Measurements from ENCODE around the gene SGMS1. TPM values are rescaled to one million over a fixed set of nuclear protein-coding genes. Genes with fewer than 3 reads are reported as not detected.

SGMS1 gene
- total and polyA plus RNA-seq, 11 donors: 6.9 to 40.6 (median 19.6) TPM

- no peaks in the 10 kb centered on the region for H3K9me3 ChIP-seq
- WGBS, 4 donors: 1 to 5% (median 3%) methylated on average over 3 of the region's 3 CpGs
- H3K36me3 ChIP-seq: no peaks in the 10 kb centered on the region
- H3K4me1 ChIP-seq: peaks cover 0 to 18% (median 2%) of the 10 kb centered on the region in 12 donors
- ATAC-seq: peak in 3 of 4 donors; percentile 29 to 55 (median 37)
- TF ChIP-seq POLR2A (IDR thresholded peaks at IDR 0.05) (no peak), CTCF (IDR thresholded peaks at IDR 0.05) (peak in 11 of 12 donors; percentile 34 to 71 (median 61))
- intact Hi-C loops (cut with DNase I): loop anchor here in 1 of 10 donors (5.0 kb wide), 1 partner anchor 361 kb away; no protein-coding TSS in a partner anchor
- no peak overlapping the region for H3K4me3 ChIP-seq
- H3K27me3 ChIP-seq: no peaks in the 10 kb centered on the region
- H3K27ac ChIP-seq: no peak overlapping the region
- no peak for DNase-seq
These were observed 29.4 kb upstream of the SGMS1 start for GRCh38 chr10:50653142-50653541.

- Histone ChIP-seq H3K36me3 (no peaks in the 10 kb centered on the region), H3K4me3 (no peak overlapping the region), H3K4me1 (peaks cover 0 to 18% (median 2%) of the 10 kb centered on the region in 12 donors), H3K27me3 (no peaks in the 10 kb centered on the region), H3K9me3 (no peaks in the 10 kb centered on the region), H3K27ac (no peak overlapping the region)
- DNase-seq (no peak), ATAC-seq (no peak)
- TF ChIP-seq POLR2A (IDR thresholded peaks at IDR 0.05): no peak
- no peak for TF ChIP-seq CTCF (IDR thresholded peaks at IDR 0.05)
- WGBS, 4 donors: 83 to 93% (median 92%) methylated on average over 2 of the region's 2 CpGs
- intact Hi-C loops (cut with DNase I): loop anchor here in 1 of 10 donors (5.0 kb wide), 1 partner anchor 360 kb away; no protein-coding TSS in a partner anchor
These were observed 28.1 kb upstream of the SGMS1 start for GRCh38 chr10:50651808-50652207.

GRCh38 chr10:50650481-50650880, 26.7 kb upstream of the SGMS1 start:
- 91 to 100% (median 94%) methylated on average over 3 of the region's 3 CpGs for WGBS, 4 donors
- intact Hi-C loops (cut with DNase I): loop anchor here in 1 of 10 donors (5.0 kb wide), 1 partner anchor 358 kb away; no protein-coding TSS in a partner anchor

GRCh38 chr10:50648935-50649227, 25.1 kb upstream of the SGMS1 start:
- intact Hi-C loops (cut with DNase I): no loop called here
- Histone ChIP-seq H3K4me1 (peaks cover 0 to 15% (median under 1%) of the 10 kb centered on the region in 12 donors), H3K36me3 (no peaks in the 10 kb centered on the region), H3K27me3 (no peaks in the 10 kb centered on the region), H3K9me3 (no peaks in the 10 kb centered on the region), H3K27ac (no peak overlapping the region), H3K4me3 (no peak overlapping the region)
- WGBS, 4 donors: 70 to 88% (median 82%) methylated on average over 1 of the region's 1 CpG
- DNase-seq: no peak
- TF ChIP-seq CTCF (IDR thresholded peaks at IDR 0.05) (no peak), POLR2A (IDR thresholded peaks at IDR 0.05) (no peak)
- no peak for ATAC-seq

More at GRCh38 chr10:50650481-50650880, 26.7 kb upstream of the SGMS1 start:
- H3K4me1 ChIP-seq: peaks cover 0 to 18% (median 2%) of the 10 kb centered on the region in 12 donors
- DNase-seq (no peak), ATAC-seq (no peak)
- H3K36me3 ChIP-seq: no peaks in the 10 kb centered on the region
- no peaks in the 10 kb centered on the region for H3K9me3 ChIP-seq
- H3K27me3 ChIP-seq: no peaks in the 10 kb centered on the region
- H3K27ac ChIP-seq: no peak overlapping the region
- no peak overlapping the region for H3K4me3 ChIP-seq
- no peak for TF ChIP-seq POLR2A (IDR thresholded peaks at IDR 0.05)
- no peak for TF ChIP-seq CTCF (IDR thresholded peaks at IDR 0.05)

Measured in heart left ventricle (tissue), 16 donors.